ENCODE data around the gene PTPRD.

PTPRD gene

DNA sequence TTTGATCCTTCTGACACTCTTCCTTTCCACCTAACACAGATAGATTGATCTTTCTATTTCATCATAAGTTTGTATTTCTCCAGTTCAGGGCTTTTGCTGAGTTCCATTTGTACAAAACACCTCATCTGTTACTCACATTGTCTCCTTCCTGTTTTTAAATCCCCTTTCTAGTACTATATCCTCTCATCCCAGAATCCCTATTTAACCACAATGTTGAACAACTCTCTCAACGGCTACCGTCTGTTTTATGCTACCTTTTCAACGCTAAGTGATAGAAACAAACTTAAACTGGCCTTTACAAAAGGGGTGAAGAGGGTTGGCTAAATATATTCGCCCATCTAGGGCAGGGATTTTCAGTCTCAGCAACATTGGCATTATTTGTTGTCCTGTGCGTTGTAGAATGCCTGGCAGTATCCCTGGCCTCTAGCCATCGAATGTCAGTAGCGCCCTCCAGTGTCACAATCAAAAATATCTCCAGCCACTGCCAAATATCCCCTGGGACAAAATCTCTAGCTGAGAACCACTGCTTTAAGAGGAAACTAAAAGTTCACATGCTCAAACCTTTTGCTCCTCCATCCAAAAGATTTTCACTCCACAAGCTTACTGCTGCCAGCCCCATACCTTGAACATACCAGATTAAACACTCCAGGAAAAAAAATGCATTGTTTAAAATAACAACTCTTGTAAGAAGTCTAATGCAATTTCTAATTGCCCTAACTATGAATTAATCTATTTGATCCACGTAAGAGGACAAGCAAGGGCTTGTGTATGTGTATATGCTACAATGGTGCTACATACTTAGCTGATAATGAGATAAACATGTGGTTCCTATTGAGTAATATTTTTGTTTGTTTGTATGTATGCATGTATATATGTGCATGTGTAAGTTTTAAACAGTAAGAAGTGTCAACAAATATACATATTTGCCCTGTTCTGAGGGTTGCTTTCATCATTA, 344.0 kb downstream of the PTPRD start:
- DNase-seq (ENCODE audit: low read depth), result no peak

DNA sequence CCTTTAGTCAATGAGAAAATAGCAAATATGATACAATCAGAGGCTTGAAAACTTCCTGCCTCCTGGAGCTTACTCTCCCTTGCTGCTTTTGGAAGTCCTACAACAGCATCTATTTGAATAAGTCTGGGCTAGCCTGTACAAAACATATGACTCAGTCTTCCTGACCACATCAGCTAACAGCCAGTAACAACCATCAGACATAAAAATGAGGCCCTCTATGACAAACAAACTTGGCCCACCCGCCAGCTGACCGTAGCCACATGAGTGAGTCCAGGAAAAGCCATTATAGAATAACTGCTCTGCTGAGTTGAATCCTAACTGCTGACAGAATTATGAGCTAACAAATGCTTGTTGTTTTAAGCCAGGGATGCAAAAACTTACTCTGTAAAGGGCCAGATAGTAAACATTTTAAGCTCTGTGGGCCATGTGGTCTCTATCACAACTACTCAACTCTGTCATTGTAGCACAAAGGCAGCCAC, 347.6 kb downstream of the PTPRD start:
- DNase-seq (ENCODE audit: low read depth), result no peak

DNA sequence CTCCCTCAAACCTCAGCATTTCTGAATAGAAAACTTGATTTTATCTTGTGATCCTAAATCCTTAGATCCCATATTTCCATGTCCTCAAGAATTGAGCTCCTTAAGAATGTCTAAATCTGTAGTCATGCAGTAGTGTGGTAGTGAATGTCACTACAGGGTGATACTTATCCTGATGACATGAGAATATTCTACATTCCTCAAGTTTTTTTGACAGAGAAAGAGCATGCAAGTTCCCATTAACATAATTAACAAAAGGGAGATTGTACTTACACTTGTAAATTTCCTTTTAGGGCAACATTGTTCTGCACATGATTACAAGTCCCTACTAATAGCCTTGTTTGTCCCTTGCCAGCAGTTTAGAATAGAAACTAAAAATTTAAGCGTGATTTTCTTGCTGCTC, 352.3 kb downstream of the PTPRD start:
- no peak for DNase-seq (ENCODE audit: low read depth)

- no peak for DNase-seq (ENCODE audit: low read depth)
These were observed 353.1 kb downstream of the PTPRD start for GRCh38 chr9:10259668-10260067.

DNA sequence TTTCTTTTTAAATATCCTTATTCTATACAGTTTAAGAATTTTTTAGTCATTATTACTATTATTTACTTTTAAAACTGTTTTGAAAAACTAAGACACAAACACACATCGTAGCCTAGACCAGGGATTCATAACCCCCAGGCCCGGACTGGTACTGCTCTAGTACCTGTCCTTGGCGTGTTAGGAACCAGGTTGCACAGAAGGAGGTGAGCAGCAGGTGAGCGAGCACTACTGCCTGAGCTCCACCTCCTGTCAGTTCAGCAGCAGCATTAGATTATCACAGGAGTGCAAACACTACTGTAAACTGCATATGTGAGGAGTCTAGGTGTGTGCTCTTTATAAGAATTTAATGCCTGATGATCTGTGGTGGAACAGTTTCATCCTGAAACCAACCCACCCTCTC, 357.0 kb downstream of the PTPRD start:
- no peak for DNase-seq (ENCODE audit: low read depth)

GRCh38 chr9:10254338-10254737, 358.5 kb downstream of the PTPRD start:
- DNase-seq (ENCODE audit: low read depth), result no peak

DNA sequence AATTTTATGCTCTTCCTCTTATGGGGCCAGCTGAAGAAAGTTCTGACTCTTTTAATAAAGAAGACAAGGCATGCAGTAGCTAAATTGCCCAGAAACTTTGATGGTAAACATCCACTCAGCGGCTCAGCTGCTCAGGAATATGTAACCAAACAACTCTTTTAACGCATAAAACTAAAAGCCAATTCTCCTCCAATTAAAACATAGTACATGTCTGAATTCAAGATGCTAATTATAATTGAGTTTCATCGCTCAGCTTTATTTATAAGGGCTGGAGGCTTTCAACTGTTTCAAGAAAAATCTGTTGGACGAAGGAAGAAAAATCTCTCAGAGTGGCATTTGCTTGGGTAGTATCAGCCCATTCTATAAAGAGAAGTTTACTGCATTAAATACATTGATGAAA, 359.5 kb downstream of the PTPRD start:
- no peak for DNase-seq (ENCODE audit: low read depth)

GRCh38 chr9:10252174-10252573, 360.6 kb downstream of the PTPRD start:
- DNase-seq (ENCODE audit: low read depth), result no peak

DNA sequence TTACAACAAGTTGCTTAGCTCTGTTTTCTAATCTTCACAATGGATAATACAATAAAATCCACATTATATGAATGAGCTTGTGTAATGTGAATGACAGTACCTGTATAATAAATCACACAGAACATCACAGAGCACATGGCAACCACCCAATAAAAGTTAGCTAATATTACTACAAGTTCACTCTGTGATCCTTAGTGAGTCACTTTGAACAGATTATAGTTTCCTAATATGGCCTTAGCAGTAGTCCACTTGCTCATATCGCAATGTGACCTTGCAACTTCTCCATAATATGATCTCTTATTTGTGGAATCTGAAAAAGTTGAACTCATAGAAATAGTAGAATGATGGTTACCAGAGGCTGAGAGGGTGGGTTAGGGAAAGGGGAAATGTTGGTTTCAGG, 361.3 kb downstream of the PTPRD start:
- no peak for DNase-seq (ENCODE audit: low read depth)

DNA sequence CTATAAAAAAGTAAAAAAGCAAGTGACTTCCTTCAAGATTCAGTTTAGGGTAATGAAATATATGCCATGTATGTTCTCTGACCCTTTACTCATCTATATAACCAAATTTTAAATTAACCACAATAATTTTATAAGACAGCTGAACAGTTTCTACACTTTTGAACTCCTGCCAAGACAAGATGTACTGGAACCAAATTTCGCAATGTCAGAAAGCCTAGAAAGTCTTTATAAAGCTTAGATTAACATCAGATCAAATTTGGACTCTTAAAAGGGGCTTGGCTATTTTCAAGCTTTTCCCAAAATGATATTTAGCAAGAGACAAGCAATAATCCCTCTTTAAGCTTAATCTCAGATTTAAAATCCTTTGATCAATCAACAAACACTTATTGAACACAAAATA, 362.6 kb downstream of the PTPRD start:
- DNase-seq (ENCODE audit: low read depth), result no peak

GRCh38 chr9:10248890-10249289, 363.9 kb downstream of the PTPRD start:
- DNase-seq (ENCODE audit: low read depth), result no peak

GRCh38 chr9:10242255-10242654, 370.5 kb downstream of the PTPRD start:
- DNase-seq (ENCODE audit: low read depth), result no peak

DNA sequence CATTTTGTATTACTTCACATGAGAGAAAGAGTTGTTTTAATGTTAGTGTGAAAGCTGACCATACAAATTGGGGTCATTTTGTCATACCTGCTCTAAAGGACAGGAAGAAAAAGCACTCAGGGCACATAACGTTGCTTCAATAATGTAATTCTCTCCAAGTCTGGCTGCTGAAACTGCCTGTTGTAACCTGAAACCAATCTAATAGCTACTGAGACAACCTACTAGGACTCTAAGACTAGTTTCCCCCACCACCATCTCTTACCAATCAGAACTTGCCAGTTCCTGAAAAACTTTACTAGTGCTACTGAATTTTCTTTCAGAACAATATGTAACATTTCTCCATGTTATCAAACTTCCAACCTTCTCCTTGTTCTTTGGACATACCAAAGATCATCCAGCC, 374.7 kb downstream of the PTPRD start:
- DNase-seq (ENCODE audit: low read depth), result no peak

- DNase-seq (ENCODE audit: low read depth), result no peak
These were observed 375.2 kb downstream of the PTPRD start for GRCh38 chr9:10237584-10237983.

GRCh38 chr9:10236161-10236560, 376.6 kb downstream of the PTPRD start:
- DNase-seq (ENCODE audit: low read depth), result no peak

- no peak for DNase-seq (ENCODE audit: low read depth)
These were observed 377.4 kb downstream of the PTPRD start for GRCh38 chr9:10235376-10235775.

- no peak for DNase-seq (ENCODE audit: low read depth)
These were observed 380.4 kb downstream of the PTPRD start for GRCh38 chr9:10232352-10232930.

DNA sequence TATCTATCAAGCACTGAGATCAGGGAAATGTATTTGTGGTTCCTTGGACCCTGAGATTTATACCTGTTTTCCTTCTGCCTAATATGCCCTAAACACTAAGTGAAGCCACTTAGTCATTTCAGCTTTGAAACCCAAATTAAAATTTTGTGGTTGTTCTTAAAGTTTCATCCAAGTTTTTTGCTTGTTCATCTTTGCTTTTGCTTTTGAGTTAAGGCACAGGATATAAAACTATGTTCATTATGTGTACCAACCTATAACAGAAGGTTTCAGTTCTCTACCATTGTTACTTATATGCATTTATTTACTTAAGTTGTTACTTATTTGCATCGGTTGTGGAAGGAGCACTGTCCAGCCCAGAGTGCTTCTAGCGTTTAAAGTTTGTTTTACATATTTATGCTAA, 382.3 kb downstream of the PTPRD start:
- no peak for DNase-seq (ENCODE audit: low read depth)

GRCh38 chr9:10228082-10228481, 384.7 kb downstream of the PTPRD start:
- DNase-seq (ENCODE audit: low read depth), result no peak

DNA sequence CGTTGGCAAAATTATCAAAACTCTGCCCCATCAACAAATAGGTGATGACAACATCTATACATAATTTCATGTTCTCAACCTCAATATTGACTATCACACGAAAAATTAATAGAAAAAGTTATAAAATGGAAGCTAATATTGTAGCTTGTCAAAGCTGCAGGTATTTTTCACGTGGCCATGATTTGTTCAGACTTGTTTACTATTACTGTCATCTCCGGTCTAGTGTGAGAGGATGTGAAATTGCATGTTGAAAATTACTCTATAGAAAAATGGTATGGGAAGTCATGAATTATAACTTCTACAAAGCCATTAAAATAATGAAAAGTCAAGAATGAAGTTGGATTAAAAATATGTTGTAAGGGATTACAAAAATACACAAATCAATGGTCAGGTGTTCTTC, 385.8 kb downstream of the PTPRD start:
- no peak for DNase-seq (ENCODE audit: low read depth)

DNA sequence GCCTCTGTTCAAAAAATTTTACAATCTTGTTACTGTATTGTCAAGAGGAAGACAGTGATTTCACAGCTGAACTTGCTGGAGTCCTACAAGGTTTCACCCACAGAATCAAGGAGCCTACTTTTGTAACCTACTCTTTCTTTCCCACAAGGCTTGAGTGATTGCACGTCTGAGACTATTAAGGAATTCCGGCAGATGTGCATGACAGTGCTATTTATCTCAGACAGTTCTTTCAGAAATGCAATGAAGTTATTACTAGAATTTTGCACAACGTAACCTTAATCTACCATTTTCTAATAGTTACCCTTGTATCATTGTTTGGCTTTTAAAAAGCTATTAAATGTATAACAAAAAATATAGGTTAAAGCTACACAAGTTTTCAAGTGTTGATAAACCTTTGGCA, 400.1 kb downstream of the PTPRD start:
- DNase-seq (ENCODE audit: low read depth), result no peak

DNA sequence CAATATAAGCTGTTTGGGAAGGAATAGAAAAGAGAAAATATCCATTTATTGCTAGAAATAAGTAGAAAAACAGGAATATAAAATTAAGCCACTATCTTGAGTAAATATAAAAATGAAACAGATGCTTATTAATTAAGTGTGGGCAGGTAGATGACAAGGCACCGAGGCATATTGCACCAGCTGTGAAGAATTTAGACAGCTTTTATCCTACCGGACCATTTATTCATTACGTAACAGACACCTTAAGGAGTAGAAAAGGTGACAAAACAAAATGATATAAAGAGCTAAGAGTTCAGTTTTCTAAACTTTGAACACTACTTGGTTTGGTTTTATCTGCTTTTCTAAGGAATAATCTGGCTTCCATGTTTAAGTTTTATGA, 404.1 kb downstream of the PTPRD start:
- DNase-seq (ENCODE audit: low read depth), result no peak

GRCh38 chr9:10204276-10204675, 408.5 kb downstream of the PTPRD start:
- DNase-seq (ENCODE audit: low read depth), result no peak

DNA sequence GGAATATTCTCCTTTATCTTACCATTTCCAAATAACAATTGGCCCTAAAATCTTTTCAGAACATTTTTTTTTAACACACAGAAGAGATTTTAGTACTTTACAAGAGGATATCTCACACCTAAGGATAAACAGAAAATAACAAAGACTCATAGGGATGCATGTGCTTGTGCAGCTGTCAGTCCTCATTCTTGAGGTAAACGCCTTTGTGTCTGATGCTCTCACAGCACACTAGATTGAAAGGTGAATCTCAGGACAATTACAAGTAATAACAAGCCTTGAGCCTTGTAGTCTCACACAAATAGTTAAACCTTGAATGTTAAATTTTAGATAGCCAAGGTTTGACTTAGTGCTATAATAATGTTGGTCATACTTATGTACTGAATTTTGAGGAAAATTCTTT, 439.2 kb downstream of the PTPRD start:
- DNase-seq (ENCODE audit: low read depth), result no peak
